Measurements from ENCODE around the gene KANK2. TPM values are rescaled to one million over a fixed set of nuclear protein-coding genes. Genes with fewer than 3 reads are reported as not detected.
"Not testable (repeated sequence)": the region's sequence is repeated elsewhere in the genome, so short reads cannot be mapped to it uniquely, and the experiment has no call there.

Gene KANK2
- total RNA-seq, 1 experiment from 2014 or later = 472 TPM

DNA sequence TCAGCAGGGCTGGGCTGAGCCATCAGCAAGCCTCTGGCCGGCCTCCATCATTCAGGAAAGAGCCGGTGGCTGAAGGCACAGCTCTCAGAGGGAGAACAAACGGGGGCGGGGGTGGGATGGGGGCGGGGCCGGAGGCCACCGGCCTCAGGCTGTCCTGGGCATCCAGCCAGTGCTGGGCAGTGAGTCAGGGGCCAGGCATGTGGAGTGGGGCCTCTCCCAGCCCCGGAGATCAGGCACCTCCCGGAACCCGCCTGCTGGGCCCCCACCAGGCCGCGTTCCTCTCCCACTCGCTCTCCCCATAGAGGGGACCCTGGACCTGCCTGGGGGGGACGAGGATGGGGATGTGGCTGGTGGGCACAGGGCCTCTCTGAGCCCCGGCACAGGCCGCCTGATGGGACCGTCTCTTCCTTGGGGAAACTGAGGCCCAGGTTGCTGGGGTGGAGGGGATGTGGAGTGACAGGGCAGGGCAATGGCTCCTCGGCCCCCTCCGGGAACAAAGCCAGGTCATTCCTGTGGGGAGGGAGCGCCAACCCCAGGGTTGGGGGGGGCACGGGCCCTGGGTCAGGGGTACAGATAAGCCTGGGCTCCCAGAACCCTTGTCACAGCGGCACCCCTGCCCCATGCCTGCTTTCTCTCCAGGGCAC is 54.7 kb downstream of the KANK2 start:
- peak; percentile 97 to 98 for DNase-seq (ENCODE audit: low read depth in 1 of 2, low spot score in 2 of 2)
- no peaks in the 10 kb centered on the region for H3K27me3 ChIP-seq (replicated peaks)
- H3K4me3 ChIP-seq = peak overlapping the region; percentile 13
- H3K36me3 ChIP-seq = peaks cover 51% of the 10 kb centered on the region
- peaks cover 3% of the 10 kb centered on the region; the same call in 1 of the 2 replicates for H3K9me3 ChIP-seq (replicated peaks)
- H3K27ac ChIP-seq = peak overlapping the region; percentile 100
- peaks cover 66% of the 10 kb centered on the region for H3K4me1 ChIP-seq (replicated peaks)

DNA sequence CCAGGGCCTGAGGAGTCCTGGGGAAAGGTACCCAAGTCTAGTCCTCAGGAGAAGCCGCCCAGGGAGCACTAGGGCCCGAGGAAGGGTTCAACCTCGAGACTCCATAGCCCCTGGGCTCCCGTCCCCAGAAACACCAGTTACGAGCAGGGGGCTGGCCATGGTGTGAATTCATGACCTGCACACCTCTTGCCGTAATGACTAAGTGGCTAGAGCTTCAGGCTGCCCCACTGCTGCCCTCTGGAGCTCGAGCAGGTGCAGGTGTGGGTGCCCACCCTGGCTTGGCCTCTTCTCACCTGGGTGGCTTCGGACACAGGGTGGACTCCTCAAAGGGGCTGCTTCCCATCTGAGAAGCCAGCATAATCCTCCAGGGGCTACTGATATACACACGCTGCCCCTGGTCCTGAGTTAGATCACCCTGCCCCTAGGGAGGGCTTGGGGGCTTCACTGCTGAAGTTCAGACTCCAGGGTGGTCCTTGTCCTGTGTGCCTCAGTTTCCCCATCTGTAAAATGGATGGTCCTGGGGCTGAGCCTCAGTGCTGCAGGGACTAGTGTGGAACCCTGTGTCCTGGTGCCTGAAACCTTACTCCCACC is 55.3 kb downstream of the KANK2 start:
- Histone ChIP-seq H3K27me3 (replicated peaks) (no peaks in the 10 kb centered on the region), H3K27ac (peak overlapping the region; percentile 100), H3K4me3 (peak overlapping the region; percentile 6; the same call in 1 of the 2 replicates), H3K9me3 (replicated peaks) (peaks cover 3% of the 10 kb centered on the region; the same call in 1 of the 2 replicates), H3K4me1 (replicated peaks) (peaks cover 72% of the 10 kb centered on the region), H3K36me3 (peaks cover 45% of the 10 kb centered on the region)
- peak in 1 of 2 experiments; percentile 82 for DNase-seq (ENCODE audit: low read depth in 1 of 2, low spot score in 2 of 2)

- no peak overlapping the region for H3K4me3 ChIP-seq
- H3K27me3 ChIP-seq (replicated peaks) = no peaks in the 10 kb centered on the region
- peaks cover 3% of the 10 kb centered on the region; the same call in 1 of the 2 replicates for H3K9me3 ChIP-seq (replicated peaks)
- peak overlapping the region; percentile 100 for H3K27ac ChIP-seq
- H3K4me1 ChIP-seq (replicated peaks) = peaks cover 79% of the 10 kb centered on the region
- DNase-seq (ENCODE audit: low read depth in 1 of 2, low spot score in 2 of 2) = peak; percentile 95 to 96
- peaks cover 34% of the 10 kb centered on the region for H3K36me3 ChIP-seq
Measured at GRCh38 chr19:11140896-11141295, 56.4 kb downstream of the KANK2 start.

- DNase-seq (ENCODE audit: low read depth in 1 of 2, low spot score in 2 of 2); H3K27me3 ChIP-seq (replicated peaks): not testable (repeated sequence)
- H3K4me1 ChIP-seq (replicated peaks) = peaks cover 79% of the 10 kb centered on the region
Measured at GRCh38 chr19:11140023-11140538, 57.3 kb downstream of the KANK2 start.

GRCh38 chr19:11138601-11139300 is 58.6 kb downstream of the KANK2 start:
- Histone ChIP-seq H3K9me3 (replicated peaks) (peaks cover 3% of the 10 kb centered on the region; the same call in 1 of the 2 replicates), H3K4me3 (no peak overlapping the region), H3K27ac (peak overlapping the region; percentile 100), H3K4me1 (replicated peaks) (peaks cover 74% of the 10 kb centered on the region), H3K36me3 (peaks cover 23% of the 10 kb centered on the region), H3K27me3 (replicated peaks) (no peaks in the 10 kb centered on the region)
- DNase-seq (ENCODE audit: low read depth in 1 of 2, low spot score in 2 of 2) = peak; percentile 97 to 98

More at GRCh38 chr19:11140023-11140538, 57.3 kb downstream of the KANK2 start:
- peaks cover 25% of the 10 kb centered on the region for H3K36me3 ChIP-seq
- not testable (repeated sequence) for H3K4me3 ChIP-seq; H3K9me3 ChIP-seq (replicated peaks)
- H3K27ac ChIP-seq = peak overlapping the region; percentile 100

GRCh38 chr19:11137542-11138384 is 59.6 kb downstream of the KANK2 start:
- H3K4me1 ChIP-seq (replicated peaks) = peaks cover 65% of the 10 kb centered on the region
- H3K9me3 ChIP-seq (replicated peaks) = peaks cover 2% of the 10 kb centered on the region; the same call in 1 of the 2 replicates
- H3K27me3 ChIP-seq (replicated peaks) = no peaks in the 10 kb centered on the region
- peaks cover 20% of the 10 kb centered on the region for H3K36me3 ChIP-seq
- H3K27ac ChIP-seq = peak overlapping the region; percentile 100
- peak; percentile 93 to 95 for DNase-seq (ENCODE audit: low read depth in 1 of 2, low spot score in 2 of 2)
- H3K4me3 ChIP-seq = no peak overlapping the region

DNA sequence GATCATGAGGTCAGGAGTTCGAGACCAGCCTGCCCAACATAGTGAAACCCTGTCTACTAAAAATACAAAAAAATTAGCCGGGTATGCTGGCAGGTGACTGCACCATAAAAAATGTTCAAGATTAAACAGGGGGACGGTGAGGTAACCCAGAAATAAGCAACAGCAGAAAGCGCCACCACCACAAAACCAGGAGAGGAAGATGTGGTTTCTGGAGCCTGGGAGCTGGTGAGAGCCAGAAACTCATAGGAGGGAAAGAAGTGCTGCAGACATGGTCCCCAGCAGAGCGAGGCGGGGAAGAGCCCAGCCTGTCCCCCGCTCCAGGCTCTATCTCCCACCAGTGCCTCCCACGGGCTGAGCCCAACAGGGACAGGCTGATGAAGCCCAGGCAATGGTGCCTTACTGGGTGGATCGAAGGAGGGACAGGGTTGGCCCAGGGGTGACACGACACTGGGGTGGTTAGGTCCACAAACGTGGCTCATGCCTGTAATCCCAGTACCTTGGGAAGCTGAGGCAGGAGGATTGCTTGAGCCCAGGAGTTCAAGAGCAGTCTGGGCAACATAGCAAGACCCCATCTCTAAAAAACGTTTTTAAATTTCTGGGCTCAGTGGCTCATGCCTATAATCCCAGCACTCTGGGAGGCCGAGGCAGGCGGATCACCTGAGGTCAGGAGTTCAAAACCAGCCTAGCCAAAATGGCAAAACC is 60.8 kb downstream of the KANK2 start:
- Histone ChIP-seq H3K27me3 (replicated peaks) (no peaks in the 10 kb centered on the region), H3K4me1 (replicated peaks) (peaks cover 57% of the 10 kb centered on the region), H3K36me3 (peaks cover 24% of the 10 kb centered on the region), H3K9me3 (replicated peaks) (no peaks in the 10 kb centered on the region), H3K27ac (peak overlapping the region; percentile 100), H3K4me3 (no peak overlapping the region)
- DNase-seq (ENCODE audit: low read depth in 1 of 2, low spot score in 2 of 2) = no peak

DNA sequence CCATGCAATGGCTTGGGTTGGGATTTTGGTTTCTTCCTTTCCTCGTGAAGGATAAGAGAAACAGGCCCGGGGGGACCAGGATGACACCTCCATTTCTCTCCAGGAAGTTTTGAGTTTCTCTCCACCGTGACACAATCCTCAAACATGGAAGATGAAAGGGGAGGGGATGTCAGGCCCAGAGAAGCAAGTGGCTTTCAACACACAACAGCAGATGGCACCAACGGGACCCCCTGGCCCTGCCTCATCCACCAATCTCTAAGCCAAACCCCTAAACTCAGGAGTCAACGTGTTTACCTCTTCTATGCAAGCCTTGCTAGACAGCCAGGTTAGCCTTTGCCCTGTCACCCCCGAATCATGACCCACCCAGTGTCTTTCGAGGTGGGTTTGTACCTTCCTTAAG is 65.9 kb downstream of the KANK2 start:
- H3K27me3 ChIP-seq (replicated peaks) = no peaks in the 10 kb centered on the region
- peaks cover 74% of the 10 kb centered on the region for H3K36me3 ChIP-seq
- no peak overlapping the region for H3K27ac ChIP-seq
- H3K9me3 ChIP-seq (replicated peaks) = no peaks in the 10 kb centered on the region
- no peak overlapping the region for H3K4me3 ChIP-seq
- H3K4me1 ChIP-seq (replicated peaks) = peaks cover 17% of the 10 kb centered on the region
- DNase-seq (ENCODE audit: low read depth in 1 of 2, low spot score in 2 of 2) = no peak

GRCh38 chr19:11130824-11131455 is 66.4 kb downstream of the KANK2 start:
- Histone ChIP-seq H3K4me1 (replicated peaks) (peaks cover 17% of the 10 kb centered on the region), H3K27ac (no peak overlapping the region), H3K27me3 (replicated peaks) (no peaks in the 10 kb centered on the region), H3K9me3 (replicated peaks) (no peaks in the 10 kb centered on the region), H3K36me3 (peaks cover 78% of the 10 kb centered on the region), H3K4me3 (no peak overlapping the region)
- DNase-seq (ENCODE audit: low read depth in 1 of 2, low spot score in 2 of 2) = peak; percentile 81 to 88

DNA sequence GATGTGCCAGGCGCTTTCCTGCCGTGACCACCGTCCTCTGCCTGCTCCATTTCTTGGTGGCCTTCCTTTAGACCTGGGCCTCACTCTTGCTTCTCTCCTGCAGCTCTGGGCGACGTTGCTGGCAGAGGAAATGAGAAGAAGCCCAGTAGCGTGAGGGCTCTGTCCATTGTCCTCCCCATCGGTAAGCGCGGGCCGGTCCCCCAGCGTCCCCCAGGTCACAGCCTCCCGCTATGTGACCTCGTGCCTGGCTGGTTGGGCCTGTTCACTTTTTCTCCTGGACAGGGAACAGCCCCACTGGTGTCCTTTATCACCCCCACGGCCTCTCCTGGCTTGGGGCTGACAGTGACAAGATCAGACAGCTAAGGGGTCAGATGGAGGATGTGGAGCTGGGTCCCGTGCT is 69.4 kb downstream of the KANK2 start:
- Histone ChIP-seq H3K36me3 (peaks cover 98% of the 10 kb centered on the region), H3K27ac (no peak overlapping the region), H3K4me3 (no peak overlapping the region), H3K27me3 (replicated peaks) (no peaks in the 10 kb centered on the region), H3K9me3 (replicated peaks) (no peaks in the 10 kb centered on the region), H3K4me1 (replicated peaks) (peaks cover 17% of the 10 kb centered on the region)
- no peak for DNase-seq (ENCODE audit: low read depth in 1 of 2, low spot score in 2 of 2)

- DNase-seq (ENCODE audit: low read depth in 1 of 2, low spot score in 2 of 2) = peak; percentile 77 to 80
- Histone ChIP-seq H3K4me3 (no peak overlapping the region), H3K4me1 (replicated peaks) (peaks cover 9% of the 10 kb centered on the region), H3K27ac (no peak overlapping the region), H3K27me3 (replicated peaks) (no peaks in the 10 kb centered on the region), H3K9me3 (replicated peaks) (no peaks in the 10 kb centered on the region), H3K36me3 (peaks cover 93% of the 10 kb centered on the region)
Measured at GRCh38 chr19:11125994-11126685, 71.2 kb downstream of the KANK2 start.

GRCh38 chr19:11124157-11124556 is 73.2 kb downstream of the KANK2 start:
- H3K4me1 ChIP-seq (replicated peaks); H3K9me3 ChIP-seq (replicated peaks); H3K27ac ChIP-seq; H3K4me3 ChIP-seq; H3K27me3 ChIP-seq (replicated peaks); DNase-seq (ENCODE audit: low read depth in 1 of 2, low spot score in 2 of 2): not testable (repeated sequence)
- H3K36me3 ChIP-seq = peaks cover 93% of the 10 kb centered on the region
